Endothelial cell of umbilical vein (primary cell): ENCODE data around the gene CCAR1.

Source experiments
- EZH2 ChIP-seq: IDR thresholded peaks from 2 replicates; pipeline ENCODE4 v1.6.1; 2012; ENCODE audit warnings: borderline replicate concordance, low read depth, mild to moderate bottlenecking, moderate library complexity, low read length, inconsistent platforms; ENCODE audit not compliant: severe bottlenecking
- JUN ChIP-seq: IDR thresholded peaks from 2 replicates; pipeline ENCODE4 v1.6.1; 2011; ENCODE audit warnings: borderline replicate concordance, low read depth; ENCODE audit not compliant: insufficient read length, insufficient read depth
- MYC ChIP-seq: IDR thresholded peaks from one replicate; pipeline ENCODE4 v1.6.1; 2011; ENCODE audit warnings: mild to moderate bottlenecking, low read depth, low read length
- POLR2A ChIP-seq: IDR thresholded peaks from 2 replicates; pipeline ENCODE4 v1.6.1; 2012; ENCODE audit warnings: low read depth, mild to moderate bottlenecking, control low read depth, low read length
- POLR2AphosphoS5 ChIP-seq: IDR thresholded peaks from 2 replicates; pipeline ENCODE4 v1.6.1; 2012; ENCODE audit warnings: low read depth, mild to moderate bottlenecking, control low read depth, low read length, moderate library complexity; ENCODE audit not compliant: insufficient read depth
- TF ChIP-seq, protein P1 (sequence below), 2 donors: IDR thresholded peaks; 1 replicate in 1 of 2; 2 replicates in 1 of 2; pipeline ENCODE4 v1.5.1; 2011; ENCODE audit warnings: low read length in 2 of 2, mild to moderate bottlenecking in 2 of 2, moderate library complexity in 2 of 2, control low read depth in 1 of 2, inconsistent platforms in 1 of 2, low read depth in 1 of 2; ENCODE audit not compliant: insufficient read depth in 1 of 2; ENCODE audit errors: extremely low read depth in 1 of 2

DNA sequence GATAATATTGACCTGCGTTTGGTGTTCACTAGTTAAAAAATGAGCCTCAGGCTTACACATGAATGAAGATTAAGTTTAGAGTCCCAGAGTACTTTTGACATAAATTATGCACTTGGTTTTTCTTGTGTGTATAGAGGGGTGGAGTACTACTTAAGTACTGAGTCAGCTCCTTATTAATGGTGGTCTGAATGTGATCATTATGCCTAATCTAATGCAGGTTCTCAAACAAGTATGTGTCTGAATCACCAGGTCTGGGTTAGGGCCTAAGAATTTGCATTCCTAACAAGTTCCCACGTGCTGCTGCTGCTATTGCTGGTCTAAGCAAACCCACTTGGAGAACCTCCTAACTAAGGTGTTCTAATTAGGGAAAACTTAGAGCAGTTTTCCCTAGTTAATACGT, 75.6 kb downstream of the CCAR1 start:
- TF ChIP-seq, protein P1, sequence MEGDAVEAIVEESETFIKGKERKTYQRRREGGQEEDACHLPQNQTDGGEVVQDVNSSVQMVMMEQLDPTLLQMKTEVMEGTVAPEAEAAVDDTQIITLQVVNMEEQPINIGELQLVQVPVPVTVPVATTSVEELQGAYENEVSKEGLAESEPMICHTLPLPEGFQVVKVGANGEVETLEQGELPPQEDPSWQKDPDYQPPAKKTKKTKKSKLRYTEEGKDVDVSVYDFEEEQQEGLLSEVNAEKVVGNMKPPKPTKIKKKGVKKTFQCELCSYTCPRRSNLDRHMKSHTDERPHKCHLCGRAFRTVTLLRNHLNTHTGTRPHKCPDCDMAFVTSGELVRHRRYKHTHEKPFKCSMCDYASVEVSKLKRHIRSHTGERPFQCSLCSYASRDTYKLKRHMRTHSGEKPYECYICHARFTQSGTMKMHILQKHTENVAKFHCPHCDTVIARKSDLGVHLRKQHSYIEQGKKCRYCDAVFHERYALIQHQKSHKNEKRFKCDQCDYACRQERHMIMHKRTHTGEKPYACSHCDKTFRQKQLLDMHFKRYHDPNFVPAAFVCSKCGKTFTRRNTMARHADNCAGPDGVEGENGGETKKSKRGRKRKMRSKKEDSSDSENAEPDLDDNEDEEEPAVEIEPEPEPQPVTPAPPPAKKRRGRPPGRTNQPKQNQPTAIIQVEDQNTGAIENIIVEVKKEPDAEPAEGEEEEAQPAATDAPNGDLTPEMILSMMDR (IDR thresholded peaks at IDR 0.05; ENCODE audit: extremely low read depth in 1 of 2, insufficient read depth in 1 of 2, low read depth in 1 of 2, low read length in 2 of 2): no peak
- TF ChIP-seq POLR2A (no peak), JUN (no peak), POLR2AphosphoS5 (no peak), MYC (no peak), EZH2 (no peak)
